ENCODE measurements around the gene NIFK.

The NIFK gene

DNA sequence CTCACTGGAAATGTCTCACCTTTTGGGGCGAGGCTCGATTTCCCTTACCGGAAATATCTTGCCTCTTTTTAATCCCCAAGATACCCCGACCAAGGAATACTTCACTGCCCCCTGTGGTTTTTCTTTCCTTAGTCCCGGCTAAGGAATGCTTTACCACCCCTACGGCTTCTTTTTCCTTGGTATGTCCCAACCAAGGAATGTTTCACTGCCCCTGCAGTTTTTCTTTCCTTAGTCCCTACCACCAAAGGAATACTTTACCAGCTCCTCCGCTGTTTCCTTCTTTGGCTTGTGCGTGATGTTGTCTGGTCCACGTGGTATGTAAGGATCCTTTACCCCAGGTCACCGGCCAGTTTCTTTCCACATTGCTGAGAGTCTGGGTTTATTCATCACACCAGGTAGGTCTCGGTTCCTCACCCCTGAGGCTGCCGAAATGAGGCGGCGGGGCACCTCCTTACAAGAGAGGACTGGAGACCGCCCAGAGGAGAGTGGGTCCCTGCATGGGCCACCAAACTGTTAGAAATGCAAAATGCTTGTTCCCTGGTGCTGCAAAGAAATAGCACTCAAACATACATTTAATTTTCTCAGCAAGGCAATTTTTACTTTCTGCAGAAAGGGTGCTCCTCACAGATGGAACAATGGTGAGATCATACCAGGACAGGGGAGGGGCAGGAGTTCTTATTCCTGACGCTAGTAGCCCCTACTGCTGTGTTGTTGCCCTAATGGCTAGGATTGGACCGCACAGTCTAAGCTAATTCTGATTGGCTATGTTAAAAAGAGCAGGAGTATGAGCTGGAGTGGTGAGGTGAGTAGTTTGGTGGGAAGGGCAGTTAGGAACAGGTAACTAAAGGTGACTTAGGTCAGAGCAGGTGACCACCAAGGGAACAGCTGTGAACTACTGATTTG, 54.0 kb downstream of the NIFK start:
- Mint-ChIP-seq H3K27me3 (no peaks in the 10 kb centered on the region), H3K9me3 (peaks cover 21% of the 10 kb centered on the region), H3K27ac (ENCODE audit: low read depth) (peak overlapping the region; percentile 56), H3K4me3 (no peak overlapping the region), H3K36me3 (ENCODE audit: insufficient read depth) (no peaks in the 10 kb centered on the region), H3K4me1 (no peaks in the 10 kb centered on the region)
- ATAC-seq (replicated peaks; ENCODE audit: extremely low read depth, poor library complexity, severe bottlenecking), result no peak
- DNase-seq (ENCODE audit: low spot score in 2 of 2), result no peak

DNA sequence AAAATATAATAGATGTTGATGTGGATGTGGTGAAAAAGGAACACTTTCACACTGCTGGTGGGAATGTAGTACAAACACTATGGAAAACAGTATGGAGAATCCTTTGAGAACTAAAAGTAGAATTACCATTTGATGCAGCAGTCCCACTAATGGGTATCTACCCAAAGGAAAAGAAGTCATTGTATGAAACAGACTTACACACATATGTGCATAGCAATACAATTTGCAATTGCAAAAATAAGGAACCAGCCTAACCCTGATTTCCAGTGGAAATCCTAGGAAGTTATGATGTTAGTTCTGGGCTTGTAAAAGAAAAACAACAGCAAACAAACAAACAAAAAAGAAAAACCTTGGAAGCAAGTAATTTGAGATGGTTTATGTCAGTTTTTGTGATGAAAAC, 58.8 kb downstream of the NIFK start:
- ATAC-seq (replicated peaks; ENCODE audit: extremely low read depth, poor library complexity, severe bottlenecking) (no peak), DNase-seq (ENCODE audit: low spot score in 2 of 2) (no peak)
- Mint-ChIP-seq H3K4me3 (no peak overlapping the region), H3K27me3 (no peaks in the 10 kb centered on the region), H3K4me1 (no peaks in the 10 kb centered on the region), H3K36me3 (ENCODE audit: insufficient read depth) (peaks cover 1% of the 10 kb centered on the region), H3K9me3 (peaks cover 15% of the 10 kb centered on the region), H3K27ac (ENCODE audit: low read depth) (no peak overlapping the region)
